ENCODE measurements around the gene UBE2F.

Gene UBE2F

DNA sequence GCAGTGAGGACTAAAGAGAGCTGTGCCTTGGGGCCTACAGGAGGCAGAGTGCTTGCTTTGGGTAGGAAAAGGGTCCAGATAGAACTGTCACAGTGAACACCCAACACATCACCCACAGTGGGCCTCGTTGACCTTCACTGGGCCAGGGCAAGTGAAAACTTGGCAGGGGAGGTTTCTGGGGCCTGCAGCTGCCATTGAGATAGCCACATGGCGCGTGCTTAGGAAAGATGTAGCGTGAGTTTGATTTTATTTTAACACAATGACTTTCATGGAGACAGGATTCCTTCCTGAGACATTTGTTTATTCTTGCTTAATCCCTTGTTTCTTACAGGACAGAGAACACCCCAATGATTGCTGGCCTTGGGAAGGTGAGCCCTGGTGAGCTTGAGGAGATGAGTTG is 124.1 kb downstream of the UBE2F start:
- POLR2A ChIA-PET = no interaction called here
- TF ChIP-seq SUZ12 (IDR thresholded peaks at IDR 0.05) (no peak), HDGF (IDR thresholded peaks at IDR 0.05; ENCODE audit: borderline replicate concordance) (no peak), FOXK2 (IDR thresholded peaks at IDR 0.05) (no peak), TARDBP (IDR thresholded peaks at IDR 0.05) (no peak), LEF1 (IDR thresholded peaks at IDR 0.05; ENCODE audit: borderline replicate concordance) (no peak), L3MBTL2 (conservative IDR thresholded peaks at IDR 0.05) (no peak), BHLHE40 (IDR thresholded peaks at IDR 0.05; ENCODE audit: borderline replicate concordance) (no peak)
- CTCF ChIA-PET = no interaction called here
- no peak for DNase-seq (ENCODE audit: extremely low spot score)

DNA sequence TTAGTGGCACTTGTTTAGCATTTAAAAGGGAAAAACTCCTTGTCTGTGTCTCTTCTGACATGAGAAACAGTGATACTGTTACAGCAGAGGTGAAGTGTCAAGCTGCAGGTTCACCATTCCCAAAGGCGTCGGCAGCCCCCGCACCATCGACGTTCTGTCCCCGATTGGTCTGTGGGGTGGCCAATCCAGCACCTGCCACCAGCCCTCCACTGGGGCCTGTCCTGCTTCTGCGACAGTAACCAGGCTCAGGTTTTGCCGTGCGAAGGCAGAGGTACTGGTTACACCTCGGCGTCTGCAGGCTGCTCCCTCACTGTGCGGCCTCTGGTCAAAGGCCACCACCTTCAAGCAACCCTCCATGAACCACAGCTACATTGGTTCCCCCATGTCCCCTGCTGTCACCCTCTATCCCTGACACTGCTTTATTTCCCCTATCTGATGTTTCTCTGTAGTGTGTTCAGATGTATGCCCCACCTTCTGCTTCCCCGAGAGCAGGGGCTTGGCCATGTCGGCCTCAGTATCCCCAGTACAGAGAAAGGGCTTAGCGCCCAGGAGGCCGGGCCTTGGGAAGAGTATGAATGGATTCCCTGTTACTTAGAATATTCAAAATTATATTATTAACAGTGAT is 124.7 kb downstream of the UBE2F start:
- CTCF ChIA-PET = no interaction called here
- TF ChIP-seq NFRKB (IDR thresholded peaks at IDR 0.05) = no peak
- no peak for TF ChIP-seq CTBP1 (IDR thresholded peaks at IDR 0.05; ENCODE audit: borderline replicate concordance)
- no peak for TF ChIP-seq SUZ12 (IDR thresholded peaks at IDR 0.05)
- no peak for TF ChIP-seq L3MBTL2 (conservative IDR thresholded peaks at IDR 0.05)
- no peak for TF ChIP-seq FOXA1 (IDR thresholded peaks at IDR 0.05)
- no peak for TF ChIP-seq SP1 (IDR thresholded peaks at IDR 0.05)
- TF ChIP-seq FOXK2 (IDR thresholded peaks at IDR 0.05) = no peak
- no peak for TF ChIP-seq FOXM1 (IDR thresholded peaks at IDR 0.05; ENCODE audit: borderline replicate concordance)
- TF ChIP-seq ZNF384 (IDR thresholded peaks at IDR 0.05) = no peak
- no peak for TF ChIP-seq TARDBP (IDR thresholded peaks at IDR 0.05)
- TF ChIP-seq BHLHE40 (IDR thresholded peaks at IDR 0.05; ENCODE audit: borderline replicate concordance) = no peak
- TF ChIP-seq ARNT (IDR thresholded peaks at IDR 0.05) = no peak
- TF ChIP-seq, protein P1, sequence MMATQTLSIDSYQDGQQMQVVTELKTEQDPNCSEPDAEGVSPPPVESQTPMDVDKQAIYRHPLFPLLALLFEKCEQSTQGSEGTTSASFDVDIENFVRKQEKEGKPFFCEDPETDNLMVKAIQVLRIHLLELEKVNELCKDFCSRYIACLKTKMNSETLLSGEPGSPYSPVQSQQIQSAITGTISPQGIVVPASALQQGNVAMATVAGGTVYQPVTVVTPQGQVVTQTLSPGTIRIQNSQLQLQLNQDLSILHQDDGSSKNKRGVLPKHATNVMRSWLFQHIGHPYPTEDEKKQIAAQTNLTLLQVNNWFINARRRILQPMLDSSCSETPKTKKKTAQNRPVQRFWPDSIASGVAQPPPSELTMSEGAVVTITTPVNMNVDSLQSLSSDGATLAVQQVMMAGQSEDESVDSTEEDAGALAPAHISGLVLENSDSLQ (IDR thresholded peaks at IDR 0.05) = no peak
- DNase-seq (ENCODE audit: extremely low spot score) = no peak
- POLR2A ChIA-PET = no interaction called here
